Ishikawa (cell line): ENCODE data around the gene MAGI2.

ENCODE experiments used
- CREB1 ChIP-seq: IDR thresholded peaks from 2 replicates; pipeline ENCODE4 v1.6.1; 2012; ENCODE audit warnings: low read depth
- EP300 ChIP-seq: IDR thresholded peaks from 2 replicates; pipeline ENCODE4 v1.6.1; 2012; ENCODE audit warnings: borderline replicate concordance
- TAF1 ChIP-seq: IDR thresholded peaks from 2 replicates; pipeline ENCODE4 v1.6.1; 2012; ENCODE audit warnings: low read depth, mild to moderate bottlenecking
- YY1 ChIP-seq: IDR thresholded peaks from 2 replicates; pipeline ENCODE4 v1.6.1; 2012; ENCODE audit warnings: low read depth

DNA sequence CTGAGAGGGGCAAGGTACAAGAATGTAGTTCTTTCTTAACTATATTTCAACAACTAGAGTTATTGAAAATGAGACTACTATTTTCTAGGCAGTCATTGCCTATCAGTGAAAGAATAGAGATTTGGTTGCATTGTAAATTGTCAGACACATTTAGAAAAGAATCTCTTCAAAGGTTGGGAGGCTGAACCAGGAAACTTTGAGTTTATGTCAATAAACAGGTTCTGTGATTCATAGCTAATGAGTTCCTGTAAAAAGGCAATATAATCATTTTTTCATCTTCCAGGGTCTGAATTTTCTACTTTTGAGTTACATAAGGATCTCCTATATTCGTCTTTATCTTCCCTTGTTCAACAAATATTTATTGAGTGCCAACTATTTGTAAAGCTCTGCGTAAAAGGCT is 47.1 kb downstream of the MAGI2 start:
- no peak for TF ChIP-seq TAF1
- TF ChIP-seq EP300: no peak
- no peak for TF ChIP-seq YY1
- TF ChIP-seq CREB1: no peak
